Activated CD4-positive, alpha-beta T cell treated with anti-CD3 and anti-CD28 coated beads for 36 hours (primary cell): ENCODE results near the gene MAP4K5. TPM values are rescaled to one million over a fixed set of nuclear protein-coding genes. Genes with fewer than 3 reads are reported as not detected.

ENCODE experiments used
- ATAC-seq: fragments of 200-7000 bp; cut with Tn5 transposase; one replicate; pipeline ENCODE4 v1.10.0; 2021; ENCODE audit warnings: mild to moderate bottlenecking, moderate library complexity
- CTCF ChIA-PET: fragments of 350-600 bp; sonication (Branson Sonifier 250); formaldehyde crosslinking; loops from one replicate; lab custom pipeline; 2021; ENCODE audit warnings: antibody characterized with exemption; lab: Charles Lee
- POLR2A ChIA-PET: fragments of 350-600 bp; sonication (Branson Sonifier 250); formaldehyde crosslinking; loops from one replicate; lab custom pipeline; 2021; ENCODE audit warnings: antibody characterized with exemption, inconsistent platforms; lab: Charles Lee
- DNase-seq: peaks from one replicate; pipeline ENCODE4 v3.0.0-alpha.2; 2020
- H3K27ac Mint-ChIP-seq: one replicate; pipeline ENCODE4 v1.8.0; 2021; ENCODE audit warnings: mixed read lengths
- H3K27me3 Mint-ChIP-seq: one replicate; pipeline ENCODE4 v1.8.0; 2021; ENCODE audit warnings: mixed read lengths
- H3K36me3 Mint-ChIP-seq: one replicate; pipeline ENCODE4 v1.8.0; 2021; ENCODE audit warnings: low read depth, mixed read lengths
- H3K4me1 Mint-ChIP-seq: one replicate; pipeline ENCODE4 v1.8.0; 2021; ENCODE audit warnings: mixed read lengths
- H3K4me3 Mint-ChIP-seq: one replicate; pipeline ENCODE4 v1.8.0; 2021; ENCODE audit warnings: mild to moderate bottlenecking, moderate library complexity, mixed read lengths
- H3K9me3 Mint-ChIP-seq: one replicate; pipeline ENCODE4 v1.8.0; 2021; ENCODE audit warnings: low read depth, mixed read lengths
- intact Hi-C, 2 experiments: fragments of 100-400 bp; cut with DNase I in 1 of 2; cut with micrococcal nuclease in 1 of 2; formaldehyde crosslinking; loops; one replicate each; pipeline versions ENCODE4 v1.14.2 to v1.15.1; 2022 to 2024; cut with DNase I, micrococcal nuclease
- total RNA-seq, 2 experiments: library from RNA; stranded (reverse); gene quantifications; one replicate each; pipeline ENCODE4 v1.2.3, GENCODE V29; 2021

The MAP4K5 gene
- total RNA-seq, 2 experiments from 2014 or later = 19.1 to 31.2 TPM

- H3K9me3 Mint-ChIP-seq = no peaks in the 10 kb centered on the region
- H3K4me3 Mint-ChIP-seq = no peak overlapping the region
- no peaks in the 10 kb centered on the region for H3K36me3 Mint-ChIP-seq
- peaks cover 2% of the 10 kb centered on the region for H3K27me3 Mint-ChIP-seq
- POLR2A ChIA-PET = no interaction called here
- no peak for ATAC-seq
- H3K4me1 Mint-ChIP-seq = no peaks in the 10 kb centered on the region
- no peak overlapping the region for H3K27ac Mint-ChIP-seq
- CTCF ChIA-PET = no interaction called here
- no peak for DNase-seq
- intact Hi-C loops = no loop called here
These were observed 144.0 kb downstream of the MAP4K5 start for GRCh38 chr14:50388256-50388931.

- Mint-ChIP-seq H3K36me3 (no peaks in the 10 kb centered on the region), H3K4me3 (no peak overlapping the region), H3K9me3 (no peaks in the 10 kb centered on the region), H3K27me3 (peaks cover under 1% of the 10 kb centered on the region), H3K4me1 (no peaks in the 10 kb centered on the region), H3K27ac (no peak overlapping the region)
- ChIA-PET POLR2A (no interaction called here), CTCF (interaction anchor here (0.8 kb wide), 2 partner anchors 23 to 117 kb away, joined by 4 to 5 read pairs; no protein-coding TSS in a partner anchor)
- DNase-seq (no peak), ATAC-seq (no peak)
- intact Hi-C loops = no loop called here
These were observed 144.8 kb downstream of the MAP4K5 start for GRCh38 chr14:50387548-50387947.

- intact Hi-C loops = no loop called here
- H3K4me1 Mint-ChIP-seq = no peaks in the 10 kb centered on the region
- no peak overlapping the region for H3K4me3 Mint-ChIP-seq
- DNase-seq (no peak), ATAC-seq (no peak)
- CTCF ChIA-PET = interaction anchor here (0.6 kb wide), 1 partner anchor 108 kb away, joined by 4 read pairs; no protein-coding TSS in a partner anchor
- H3K27me3 Mint-ChIP-seq = no peaks in the 10 kb centered on the region
- POLR2A ChIA-PET = no interaction called here
- no peak overlapping the region for H3K27ac Mint-ChIP-seq
- no peaks in the 10 kb centered on the region for H3K36me3 Mint-ChIP-seq
- no peaks in the 10 kb centered on the region for H3K9me3 Mint-ChIP-seq
These were observed 148.6 kb downstream of the MAP4K5 start for GRCh38 chr14:50383618-50384225.

GRCh38 chr14:50381823-50382287 lies 150.5 kb downstream of the MAP4K5 start:
- POLR2A ChIA-PET = no interaction called here
- ATAC-seq = no peak
- Mint-ChIP-seq H3K4me1 (no peaks in the 10 kb centered on the region), H3K27me3 (no peaks in the 10 kb centered on the region), H3K9me3 (no peaks in the 10 kb centered on the region), H3K27ac (no peak overlapping the region), H3K4me3 (no peak overlapping the region), H3K36me3 (no peaks in the 10 kb centered on the region)
- no peak for DNase-seq
- CTCF ChIA-PET = no interaction called here
- intact Hi-C loops = no loop called here

GRCh38 chr14:50381008-50381407 lies 151.4 kb downstream of the MAP4K5 start:
- intact Hi-C loops = no loop called here
- no peaks in the 10 kb centered on the region for H3K4me1 Mint-ChIP-seq
- ATAC-seq (no peak), DNase-seq (no peak)
- ChIA-PET CTCF (no interaction called here), POLR2A (no interaction called here)
- H3K9me3 Mint-ChIP-seq = no peaks in the 10 kb centered on the region
- H3K27ac Mint-ChIP-seq = no peak overlapping the region
- no peak overlapping the region for H3K4me3 Mint-ChIP-seq
- no peaks in the 10 kb centered on the region for H3K27me3 Mint-ChIP-seq
- no peaks in the 10 kb centered on the region for H3K36me3 Mint-ChIP-seq

GRCh38 chr14:50380455-50380854 lies 151.9 kb downstream of the MAP4K5 start:
- POLR2A ChIA-PET = no interaction called here
- H3K4me3 Mint-ChIP-seq = no peak overlapping the region
- H3K9me3 Mint-ChIP-seq = no peaks in the 10 kb centered on the region
- DNase-seq = no peak
- H3K36me3 Mint-ChIP-seq = no peaks in the 10 kb centered on the region
- H3K27me3 Mint-ChIP-seq = no peaks in the 10 kb centered on the region
- intact Hi-C loops = no loop called here
- CTCF ChIA-PET = no interaction called here
- H3K4me1 Mint-ChIP-seq = no peaks in the 10 kb centered on the region
- no peak for ATAC-seq
- no peak overlapping the region for H3K27ac Mint-ChIP-seq

- no peaks in the 10 kb centered on the region for H3K4me1 Mint-ChIP-seq
- no peaks in the 10 kb centered on the region for H3K9me3 Mint-ChIP-seq
- intact Hi-C loops = no loop called here
- CTCF ChIA-PET = no interaction called here
- DNase-seq (no peak), ATAC-seq (no peak)
- no peaks in the 10 kb centered on the region for H3K27me3 Mint-ChIP-seq
- POLR2A ChIA-PET = interaction anchor here (0.5 kb wide), 1 partner anchor 154 kb away, joined by 3 read pairs; no protein-coding TSS in a partner anchor
- no peak overlapping the region for H3K27ac Mint-ChIP-seq
- H3K4me3 Mint-ChIP-seq = no peak overlapping the region
- no peaks in the 10 kb centered on the region for H3K36me3 Mint-ChIP-seq
These were observed 152.8 kb downstream of the MAP4K5 start for GRCh38 chr14:50379563-50379962.

GRCh38 chr14:50377550-50378085 lies 154.8 kb downstream of the MAP4K5 start:
- POLR2A ChIA-PET = interaction anchor here (0.5 kb wide), 1 partner anchor 114 kb away, joined by 6 read pairs; no protein-coding TSS in a partner anchor
- intact Hi-C loops = no loop called here

GRCh38 chr14:50375760-50376159 lies 156.6 kb downstream of the MAP4K5 start:
- ChIA-PET CTCF (no interaction called here), POLR2A (no interaction called here)
- no peaks in the 10 kb centered on the region for H3K4me1 Mint-ChIP-seq
- H3K4me3 Mint-ChIP-seq = no peak overlapping the region
- H3K27ac Mint-ChIP-seq = no peak overlapping the region
- intact Hi-C loops = no loop called here
- ATAC-seq = no peak
- no peaks in the 10 kb centered on the region for H3K36me3 Mint-ChIP-seq
- no peak for DNase-seq
- H3K27me3 Mint-ChIP-seq = no peaks in the 10 kb centered on the region
- no peaks in the 10 kb centered on the region for H3K9me3 Mint-ChIP-seq

More at GRCh38 chr14:50377550-50378085, 154.8 kb downstream of the MAP4K5 start:
- H3K27ac Mint-ChIP-seq = no peak overlapping the region
- no peak for DNase-seq
- H3K27me3 Mint-ChIP-seq = no peaks in the 10 kb centered on the region
- no peak for ATAC-seq
- H3K4me3 Mint-ChIP-seq = no peak overlapping the region
- no peaks in the 10 kb centered on the region for H3K36me3 Mint-ChIP-seq
- no peaks in the 10 kb centered on the region for H3K4me1 Mint-ChIP-seq
- H3K9me3 Mint-ChIP-seq = no peaks in the 10 kb centered on the region
- CTCF ChIA-PET = interaction anchor here (0.9 to 1.1 kb wide), 2 partner anchors 14 to 26 kb away, joined by 3 to 4 read pairs; no protein-coding TSS in a partner anchor

- ChIA-PET POLR2A (no interaction called here), CTCF (interaction anchor here (1.1 kb wide), 1 partner anchor 10 kb away, joined by 4 read pairs; no protein-coding TSS in a partner anchor)
- H3K36me3 Mint-ChIP-seq = no peaks in the 10 kb centered on the region
- DNase-seq (no peak), ATAC-seq (no peak)
- no peaks in the 10 kb centered on the region for H3K27me3 Mint-ChIP-seq
- intact Hi-C loops = no loop called here
- H3K4me1 Mint-ChIP-seq = no peaks in the 10 kb centered on the region
- H3K4me3 Mint-ChIP-seq = no peak overlapping the region
- no peaks in the 10 kb centered on the region for H3K9me3 Mint-ChIP-seq
- no peak overlapping the region for H3K27ac Mint-ChIP-seq
These were observed 158.4 kb downstream of the MAP4K5 start for GRCh38 chr14:50373959-50374358.

- Mint-ChIP-seq H3K36me3 (no peaks in the 10 kb centered on the region), H3K9me3 (no peaks in the 10 kb centered on the region), H3K4me3 (no peak overlapping the region), H3K4me1 (no peaks in the 10 kb centered on the region), H3K27me3 (no peaks in the 10 kb centered on the region), H3K27ac (no peak overlapping the region)
- ChIA-PET POLR2A (no interaction called here), CTCF (no interaction called here)
- ATAC-seq = no peak
- no peak for DNase-seq
- intact Hi-C loops = no loop called here
These were observed 160.8 kb downstream of the MAP4K5 start for GRCh38 chr14:50371546-50371945.
